Ureter (tissue), 1 donor: ENCODE results near the gene SOX10. TPM values are rescaled to one million over a fixed set of nuclear protein-coding genes. Genes with fewer than 3 reads are reported as not detected.
"Not testable (repeated sequence)": the region's sequence is repeated elsewhere in the genome, so short reads cannot be mapped to it uniquely, and the experiment has no call there.

Source experiments
- DNase-seq: peaks from one replicate; pipeline ENCODE4 v3.0.0-alpha.2; 2020; ENCODE audit warnings: low spot score
- total RNA-seq: library from RNA; stranded (reverse); gene quantifications from one replicate; pipeline ENCODE4 v1.2.4, GENCODE V29; 2023
- donor health status: DM: yes; HTN: yes; CAD: no.

The SOX10 gene
- total RNA-seq, 1 donor from 2014 or later: 1.0 TPM

DNA sequence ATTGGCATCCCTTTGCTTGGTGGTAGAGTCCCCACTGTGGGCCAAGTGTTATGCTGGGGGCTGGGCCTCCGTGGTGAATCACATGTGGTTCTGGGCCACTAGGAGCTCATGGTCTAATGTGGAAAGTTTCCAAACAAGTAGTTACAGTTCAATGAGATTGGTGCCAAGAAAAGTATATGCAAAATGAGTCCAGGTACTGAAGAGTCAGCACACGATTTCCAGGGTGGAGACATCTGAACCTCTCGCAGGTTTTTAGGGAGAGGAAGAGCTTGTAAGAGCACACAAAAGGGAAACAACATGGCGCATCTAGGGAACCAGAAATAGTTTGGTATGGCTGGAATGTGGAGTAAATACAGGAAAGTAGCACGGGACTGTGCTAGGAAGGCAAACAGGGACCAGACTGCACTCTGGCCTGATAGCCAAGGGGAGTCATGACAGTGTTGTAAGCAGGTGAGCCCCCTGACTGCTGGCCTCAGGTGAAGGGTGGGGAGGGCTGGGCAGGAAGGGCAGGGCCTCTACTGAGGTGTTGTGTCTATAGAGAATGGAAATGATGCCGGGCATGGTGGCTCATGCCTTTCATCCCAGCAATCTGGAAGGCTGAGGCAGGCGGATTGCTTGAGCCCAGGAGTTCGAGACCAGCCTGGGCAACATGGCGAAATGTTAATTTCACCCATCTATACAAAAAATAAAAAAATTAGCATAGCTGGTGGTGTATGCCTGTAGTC, 18.3 kb downstream of the SOX10 start:
- no peak for DNase-seq

DNA sequence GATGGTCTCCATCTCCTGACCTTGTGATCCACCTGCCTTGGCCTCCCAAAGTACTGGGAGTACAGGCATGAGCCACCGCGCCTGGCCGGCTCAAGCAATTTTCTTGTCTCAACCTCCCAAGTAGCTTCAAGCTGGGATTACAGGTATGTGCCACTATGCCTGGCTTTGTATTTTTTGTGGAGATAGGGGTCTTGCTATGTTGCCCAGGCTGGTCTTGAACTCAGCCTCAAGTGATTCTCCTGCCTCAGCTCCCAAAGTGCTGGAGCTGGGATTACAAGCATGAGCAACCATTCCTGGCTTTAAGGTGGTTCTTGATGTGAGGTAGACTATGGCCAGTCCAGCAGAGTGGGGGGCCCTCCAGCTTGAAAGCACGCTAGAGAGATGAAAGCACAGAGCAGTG, 23.3 kb downstream of the SOX10 start:
- no peak for DNase-seq

DNA sequence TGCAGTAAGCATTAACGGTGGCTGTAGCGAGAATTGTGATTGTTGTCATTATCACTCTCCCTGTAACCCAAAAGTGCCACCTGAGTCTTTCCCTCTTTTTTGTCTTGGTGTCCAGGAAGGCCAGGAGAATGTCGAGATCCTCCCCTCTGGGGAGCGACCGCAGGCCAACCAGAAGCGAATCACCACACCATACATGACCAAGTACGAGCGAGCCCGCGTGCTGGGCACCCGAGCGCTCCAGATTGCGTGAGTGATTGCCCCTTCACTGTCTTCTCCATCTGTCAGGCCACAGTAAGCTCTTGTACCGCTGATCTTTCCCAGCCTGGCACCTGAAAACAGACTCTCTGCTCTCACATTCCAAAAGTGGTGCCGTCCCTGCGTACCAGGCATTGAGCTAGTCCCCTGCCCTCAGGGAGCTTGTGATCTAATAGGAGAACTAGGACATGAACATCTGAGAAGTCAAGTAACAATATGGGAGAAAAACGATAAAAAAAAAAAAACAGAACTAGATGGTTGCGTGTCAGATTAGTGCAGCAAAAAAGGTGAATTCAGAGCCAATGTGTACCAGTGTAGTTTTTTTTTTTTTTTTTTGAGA, 25.0 kb downstream of the SOX10 start:
- no peak for DNase-seq

DNA sequence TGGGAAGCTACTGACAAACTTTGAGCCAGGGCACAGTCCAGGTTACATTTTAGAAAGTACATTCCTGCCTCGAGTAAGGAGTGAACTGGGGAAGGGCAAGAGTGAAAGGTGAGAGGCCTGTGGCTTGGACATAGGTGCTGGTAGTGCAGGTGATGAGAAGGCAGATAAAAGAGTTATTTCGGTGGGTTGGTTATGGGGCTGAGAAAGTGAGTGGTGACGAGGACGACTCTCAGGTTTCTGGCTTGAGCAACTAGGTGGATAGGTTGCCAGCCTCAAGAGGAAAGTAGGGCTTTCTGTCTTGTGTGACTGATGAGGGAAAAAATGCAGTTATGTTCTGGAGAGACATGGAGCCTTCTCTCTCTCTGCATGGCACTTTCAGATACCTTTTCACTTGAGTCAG, 27.1 kb downstream of the SOX10 start:
- DNase-seq: no peak

DNA sequence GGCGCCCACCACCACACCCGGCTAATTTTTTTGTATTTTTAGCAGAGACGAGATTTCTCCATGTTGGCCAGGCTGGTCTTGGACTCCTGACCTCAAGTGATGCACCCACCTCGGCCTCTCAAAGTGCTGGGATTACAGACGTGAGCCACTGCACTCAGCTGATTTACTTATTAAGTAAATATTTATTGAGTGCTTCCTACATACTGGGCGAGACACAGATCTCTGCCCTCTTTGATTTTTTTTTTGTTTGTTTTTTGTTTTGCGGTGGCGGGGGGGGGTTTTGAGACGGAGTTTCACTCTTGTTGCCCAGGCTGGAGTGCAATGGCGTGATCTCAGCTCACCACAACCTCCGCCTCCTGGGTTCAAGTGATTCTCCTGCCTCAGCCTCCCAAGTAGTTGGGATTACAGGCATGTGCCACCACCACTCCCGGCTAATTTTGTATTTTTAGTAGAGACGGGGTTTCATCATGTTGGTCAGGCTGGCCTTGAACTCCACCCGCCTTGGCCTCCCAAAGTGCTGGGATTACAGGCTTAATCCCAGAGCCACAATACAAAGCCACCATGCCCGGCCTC, 28.4 kb downstream of the SOX10 start:
- DNase-seq: not testable (repeated sequence)

DNA sequence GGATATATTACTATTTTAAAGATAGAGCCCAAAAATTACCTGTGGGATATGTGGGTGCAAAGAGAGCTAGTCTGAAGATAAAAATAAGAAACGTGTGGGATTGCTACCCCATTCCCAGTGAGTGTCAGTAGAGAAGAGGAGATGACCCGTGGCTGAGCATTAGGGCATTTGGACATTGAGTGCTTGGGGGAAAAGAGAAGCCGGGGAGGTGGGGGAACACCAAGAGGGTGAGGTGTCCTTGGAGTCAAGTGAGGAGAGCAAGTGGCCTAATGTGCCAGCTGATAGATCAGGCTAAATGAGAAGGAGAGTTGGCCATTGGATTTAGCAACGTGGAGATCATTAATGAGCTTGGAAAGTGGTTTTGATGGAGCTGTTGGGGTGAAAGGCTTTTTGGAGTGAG, 29.7 kb downstream of the SOX10 start:
- no peak for DNase-seq

DNA sequence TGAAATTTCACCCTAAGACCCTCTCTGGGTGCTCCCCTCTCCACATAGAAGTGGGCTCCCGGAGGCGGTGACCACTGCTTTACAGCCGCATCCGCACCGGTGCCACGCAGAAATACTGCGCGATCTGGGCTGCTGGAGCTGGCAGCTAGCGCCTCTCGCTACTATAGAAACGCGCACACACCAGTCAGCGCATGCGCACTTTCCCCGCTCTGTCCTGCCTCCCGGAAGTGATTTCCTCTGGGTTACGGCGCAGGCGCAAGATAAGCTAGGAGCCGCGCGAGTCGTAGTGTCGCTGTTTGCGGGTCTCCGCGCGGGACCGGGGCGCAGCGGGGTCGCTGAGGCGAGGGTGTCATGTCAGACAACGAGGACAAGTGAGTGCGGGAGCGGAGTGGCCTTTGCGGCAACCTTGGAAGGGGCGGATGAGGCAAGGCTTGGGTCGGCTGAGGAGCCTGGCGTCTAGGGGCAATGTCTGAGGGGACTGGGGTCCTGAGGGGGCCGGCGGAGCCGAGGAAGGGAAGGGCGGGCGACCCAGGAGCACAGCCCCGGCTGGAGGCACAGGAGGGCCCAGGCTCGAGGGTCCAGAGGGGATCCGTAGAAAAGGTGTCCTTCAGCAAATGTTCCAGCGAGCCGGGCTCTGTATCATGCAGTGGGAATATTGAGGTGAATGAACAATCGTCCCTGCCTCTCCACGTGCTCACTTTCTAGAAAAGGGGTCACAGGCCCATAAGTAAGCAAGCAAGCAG, 30.7 kb downstream of the SOX10 start, which contains the start of the genes C22orf23 and POLR2F:
TSS of gene C22orf23 (minus strand) at position 165 of the 743 bp plus-strand sequence. CDS start 452 bp downstream, outside the sequence.
TSS of gene POLR2F (plus strand) at position 263 of the 743 bp plus-strand sequence. CDS start at position 352, 89 bp downstream.
- DNase-seq: peak; percentile 95

DNA sequence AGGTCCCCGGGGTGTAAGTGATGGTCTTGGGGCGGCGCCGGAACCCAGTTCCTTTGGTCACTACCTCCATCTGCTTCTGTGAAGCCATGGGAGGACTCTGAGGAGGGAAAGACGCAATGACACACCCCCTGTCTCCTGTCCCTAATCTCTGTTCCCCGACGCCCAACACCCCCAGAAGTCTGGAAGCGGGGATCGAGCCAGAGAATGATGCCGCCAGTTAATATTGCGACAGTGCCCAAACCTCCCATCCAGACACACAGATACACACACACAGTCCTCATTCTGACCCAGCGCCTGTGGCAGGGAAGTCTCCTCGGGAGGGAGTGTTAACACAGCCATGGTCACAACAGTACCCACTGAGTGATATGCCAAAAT, 31.3 kb downstream of the SOX10 start:
- no peak for DNase-seq

DNA sequence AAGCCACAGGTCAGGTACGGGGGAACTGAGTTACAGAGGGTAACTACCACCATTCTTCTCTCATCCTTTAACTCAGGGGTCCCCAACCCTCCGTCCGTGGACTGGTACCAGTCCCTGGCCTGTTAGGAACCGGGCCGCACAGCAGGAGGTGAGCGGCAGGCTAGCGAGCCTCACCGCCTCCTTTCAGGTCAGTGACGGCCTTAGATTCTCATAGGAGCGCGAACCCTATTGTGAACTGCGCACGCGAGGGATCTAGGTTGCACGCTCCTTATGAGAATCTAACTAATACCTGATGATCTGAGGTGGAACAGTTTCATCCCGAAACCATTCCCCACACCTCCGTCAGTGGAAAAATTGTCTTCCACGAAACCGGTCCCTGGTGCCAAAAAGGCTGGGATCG, 31.7 kb downstream of the SOX10 start:
- not testable (repeated sequence) for DNase-seq

DNA sequence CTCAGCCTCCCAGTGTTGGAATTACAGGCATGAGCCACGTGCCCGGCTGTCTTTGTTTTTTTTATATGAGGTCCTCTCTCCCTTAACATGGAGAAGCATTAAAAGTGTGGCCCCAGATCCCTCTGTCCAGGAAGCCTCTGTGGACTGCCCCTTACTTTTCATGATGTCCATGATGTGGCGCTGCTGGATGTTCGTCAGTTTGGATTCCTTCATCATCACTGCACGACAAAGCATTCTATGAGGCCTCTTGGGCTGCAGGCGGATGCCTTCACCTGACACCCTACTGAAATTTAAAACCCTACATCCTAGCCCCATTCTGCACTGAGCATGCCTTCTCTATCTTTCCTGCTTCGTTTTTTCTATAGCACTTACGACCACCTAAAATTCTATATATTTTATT, 33.0 kb downstream of the SOX10 start:
- DNase-seq: no peak

DNA sequence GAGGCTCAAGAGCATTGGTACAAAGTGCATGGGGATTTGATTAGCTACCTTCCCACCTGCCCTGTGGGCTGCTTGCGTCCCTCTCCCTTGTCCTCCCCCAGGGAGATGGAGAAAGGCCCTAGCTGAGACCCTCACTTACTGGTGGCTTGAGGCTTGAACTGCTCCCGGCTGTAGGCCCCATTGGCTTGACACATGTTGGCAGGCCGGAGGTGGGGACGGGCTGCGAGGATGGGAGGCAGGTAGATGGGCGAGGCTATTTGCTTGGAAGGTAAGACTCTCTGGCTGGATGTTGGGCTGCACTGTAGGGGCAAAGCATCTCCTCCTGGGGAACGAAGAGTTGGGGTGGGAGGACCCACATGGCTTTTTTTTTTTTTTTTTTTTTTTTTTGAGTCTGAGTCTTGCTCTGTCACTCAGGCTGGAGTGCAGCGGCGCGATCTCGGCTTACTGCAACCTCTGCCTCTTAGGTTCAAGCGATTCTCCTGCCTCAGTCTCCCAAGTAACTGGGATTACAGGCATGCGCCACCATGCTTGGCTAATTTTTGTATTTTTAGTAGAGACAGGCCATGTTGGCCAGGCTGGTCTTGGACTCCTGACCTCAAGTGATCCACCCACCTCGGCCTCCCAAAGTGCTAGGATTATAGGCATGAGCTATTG, 37.1 kb downstream of the SOX10 start:
- DNase-seq: not testable (repeated sequence)

DNA sequence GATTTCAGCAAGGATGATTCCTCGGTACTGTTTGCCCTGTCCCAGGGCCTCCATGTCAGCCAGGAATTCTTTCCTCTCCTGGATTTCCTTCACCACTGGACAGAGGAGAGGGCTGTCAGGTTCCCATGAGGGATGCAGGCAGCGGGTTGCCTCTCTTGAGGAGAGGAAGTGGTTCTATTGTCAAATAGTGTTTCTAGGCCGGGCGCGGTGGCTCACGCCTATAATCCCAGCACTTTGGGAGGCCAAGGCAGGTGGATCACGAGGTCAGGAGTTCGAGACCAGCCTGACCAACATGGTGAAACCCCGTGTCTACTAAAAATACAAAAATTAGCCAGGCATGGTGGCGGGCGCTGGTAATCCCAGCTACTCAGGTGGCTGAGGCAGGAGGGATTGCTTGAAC, 39.9 kb downstream of the SOX10 start:
- DNase-seq: not testable (repeated sequence)

DNA sequence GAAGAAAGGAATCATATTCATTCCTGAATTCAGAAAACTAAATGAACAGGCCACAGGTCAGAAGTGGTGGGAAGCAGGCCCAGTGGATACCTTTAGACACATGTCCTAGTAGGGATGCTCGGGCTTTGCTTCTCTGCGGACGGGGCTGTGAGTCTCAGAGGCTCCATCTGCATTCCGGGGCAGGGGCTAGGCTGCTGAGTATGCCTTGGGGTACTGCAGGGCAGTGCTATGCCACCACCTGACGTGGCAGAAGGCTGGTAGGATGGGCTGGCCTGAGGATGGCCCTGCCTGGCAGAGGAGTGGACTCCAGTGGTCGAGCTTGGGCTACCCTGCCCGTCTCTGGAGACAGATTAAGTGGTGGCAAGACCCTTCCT, 40.5 kb downstream of the SOX10 start:
- DNase-seq: no peak

DNA sequence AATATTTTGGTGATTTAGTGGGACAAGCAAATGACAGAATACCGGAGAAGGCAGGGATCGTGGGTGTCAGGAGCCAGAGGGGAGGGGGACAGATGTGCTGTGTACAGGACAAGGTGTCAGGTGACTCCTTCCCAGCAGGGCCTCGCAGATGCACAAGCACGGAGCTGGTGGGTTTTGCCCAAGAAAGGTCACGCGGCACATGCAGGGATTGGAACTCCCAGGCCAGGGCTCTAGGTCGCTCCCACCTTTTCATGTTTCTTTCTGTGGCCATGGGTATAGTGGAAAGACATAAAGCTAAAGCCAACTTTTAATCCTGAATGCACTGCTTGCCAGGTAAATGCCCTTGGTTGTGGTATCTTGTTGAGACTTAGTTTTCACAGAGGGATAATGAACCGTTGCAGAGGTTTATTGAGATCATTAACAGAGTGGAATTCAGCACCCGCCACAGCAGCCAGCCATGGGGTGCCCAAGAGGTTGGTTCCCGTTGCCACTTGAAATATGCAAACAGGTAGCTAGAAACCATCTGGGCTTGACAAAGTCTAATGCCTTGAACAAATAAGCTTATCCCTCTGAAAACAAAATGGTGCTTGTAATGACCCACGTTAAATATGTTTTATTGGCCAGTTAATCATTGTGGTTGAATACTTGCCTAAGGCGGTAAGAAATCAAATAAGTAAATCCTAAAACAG, 41.1 kb downstream of the SOX10 start:
- no peak for DNase-seq

DNA sequence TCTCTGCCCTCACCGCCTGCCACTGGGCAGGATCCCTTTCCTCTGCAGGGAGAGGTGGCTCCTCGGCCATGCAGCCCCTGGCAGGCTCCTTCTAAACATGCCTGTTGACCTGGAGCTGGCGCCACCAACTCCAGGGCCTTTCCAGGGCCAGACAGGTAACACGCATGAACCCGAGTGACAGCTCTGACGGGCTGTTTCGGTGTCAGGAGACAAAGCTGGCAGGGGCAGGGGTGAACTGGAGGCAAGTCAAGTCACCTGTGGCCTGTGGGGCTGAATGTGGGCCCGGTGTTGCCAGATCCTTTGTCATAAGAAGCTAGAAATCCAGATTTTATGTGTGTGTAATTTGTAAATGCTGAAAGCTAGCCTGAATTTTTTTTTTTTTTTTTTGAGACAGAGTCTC, 42.2 kb downstream of the SOX10 start:
- DNase-seq: no peak

DNA sequence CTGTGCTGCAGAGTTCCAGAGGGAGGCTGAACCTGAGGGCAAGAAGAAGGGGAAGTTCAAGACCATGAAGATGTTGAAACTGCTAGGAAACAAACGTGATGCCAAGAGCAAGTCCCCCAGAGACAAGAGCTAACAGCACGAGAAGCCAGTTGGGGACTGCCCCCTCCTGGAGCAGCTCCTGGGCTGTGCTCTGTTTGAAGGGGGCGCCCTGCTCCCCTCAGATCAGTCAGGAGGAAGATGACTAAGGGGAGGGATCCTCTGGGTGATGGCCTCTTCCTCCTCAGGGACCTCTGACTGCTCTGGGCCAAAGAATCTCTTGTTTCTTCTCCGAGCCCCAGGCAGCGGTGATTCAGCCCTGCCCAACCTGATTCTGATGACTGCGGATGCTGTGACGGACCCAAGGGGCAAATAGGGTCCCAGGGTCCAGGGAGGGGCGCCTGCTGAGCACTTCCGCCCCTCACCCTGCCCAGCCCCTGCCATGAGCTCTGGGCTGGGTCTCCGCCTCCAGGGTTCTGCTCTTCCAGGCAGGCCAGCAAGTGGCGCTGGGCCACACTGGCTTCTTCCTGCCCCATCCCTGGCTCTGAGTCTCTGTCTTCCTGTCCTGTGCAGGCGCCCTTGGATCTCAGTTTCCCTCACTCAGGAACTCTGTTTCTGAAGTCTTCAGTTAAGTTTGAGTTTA, 43.5 kb downstream of the SOX10 start:
- DNase-seq: no peak

DNA sequence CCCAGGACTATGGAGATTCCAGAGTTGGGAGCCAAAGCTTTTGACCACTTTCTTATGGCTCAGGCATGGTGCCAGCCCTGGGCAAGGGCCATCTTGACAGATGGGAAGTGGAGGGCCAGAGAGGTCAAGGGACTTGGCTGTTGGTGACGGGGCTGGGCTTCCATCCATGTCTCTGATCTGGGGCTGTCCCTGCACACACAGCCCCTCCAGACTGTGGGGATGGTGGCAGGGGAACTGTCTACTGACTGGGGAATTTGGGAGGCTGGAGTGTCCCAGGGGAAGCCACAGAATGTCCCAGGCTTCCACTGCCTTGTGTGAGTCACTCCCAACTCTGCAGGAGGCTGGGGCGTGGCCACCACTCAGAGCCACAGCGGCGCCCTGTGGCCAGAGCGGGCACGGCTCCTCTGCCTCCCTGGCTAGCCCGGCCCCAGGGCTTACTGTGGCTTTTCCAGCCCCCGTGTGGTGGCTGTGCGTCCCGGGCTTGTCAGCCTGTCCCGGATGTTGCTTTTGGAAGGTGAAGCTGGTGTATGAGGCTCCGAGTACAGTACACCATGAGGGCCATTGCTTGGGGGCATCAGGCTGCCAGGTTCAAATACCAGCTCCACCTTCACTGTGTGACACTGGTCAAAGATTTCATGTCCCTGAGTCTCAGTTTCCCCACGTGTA, 50.5 kb downstream of the SOX10 start:
- DNase-seq: peak; percentile 89

DNA sequence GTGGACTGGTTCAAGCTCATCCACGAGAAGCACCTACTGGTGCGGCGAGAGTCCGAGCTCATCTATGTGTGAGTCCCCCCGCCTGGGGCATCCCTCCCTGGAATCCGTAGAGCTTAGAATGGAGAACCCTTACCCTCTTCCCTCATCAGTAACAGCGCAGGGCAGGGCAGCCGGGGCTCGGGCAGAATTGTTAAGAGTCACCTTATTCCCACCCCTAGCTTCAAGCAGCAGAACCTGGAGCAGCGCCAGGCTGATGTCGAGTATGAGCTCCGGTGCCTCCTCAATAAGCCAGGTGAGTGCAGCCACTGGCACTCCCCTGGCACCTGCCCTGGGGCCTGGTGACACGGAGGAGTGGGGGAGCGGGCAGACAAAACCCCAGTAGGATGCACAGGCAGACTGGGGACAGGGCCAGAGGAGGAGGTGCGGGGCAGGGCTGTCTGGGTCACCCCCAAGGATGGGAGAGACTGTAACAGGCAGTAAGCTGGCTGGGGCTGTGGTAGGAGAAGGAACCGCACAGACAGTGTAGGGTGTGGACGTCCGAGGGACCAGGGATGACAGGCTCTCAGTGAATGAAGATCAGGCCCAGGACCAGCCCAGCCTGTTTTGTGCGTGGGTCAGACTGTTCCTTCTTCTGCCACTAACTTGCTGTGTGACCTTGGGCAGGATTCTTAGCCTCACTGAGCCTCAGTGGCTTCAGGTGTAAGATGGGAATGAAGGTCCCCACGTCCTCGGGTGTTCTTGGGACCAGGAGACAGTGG, 51.4 kb downstream of the SOX10 start:
- no peak for DNase-seq

DNA sequence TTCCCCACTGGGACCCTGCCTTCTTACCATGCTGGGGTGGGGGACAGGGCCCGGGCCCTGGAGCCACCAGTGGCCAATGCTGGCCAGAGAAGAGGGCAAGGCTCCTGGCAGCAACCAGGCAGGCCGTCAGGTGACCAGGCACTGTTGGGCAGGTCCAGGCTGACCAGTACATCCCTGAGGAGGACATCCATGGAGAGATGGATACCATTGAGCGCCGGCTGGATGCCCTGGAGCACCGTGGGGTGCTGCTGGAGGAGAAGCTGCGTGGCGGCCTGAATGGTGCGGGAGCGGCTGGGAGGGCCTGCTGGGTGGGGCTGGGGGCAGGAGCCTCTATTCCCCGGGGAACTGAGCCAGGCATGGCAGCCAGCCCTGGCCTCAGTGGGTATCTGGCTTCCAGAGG, 52.0 kb downstream of the SOX10 start:
- DNase-seq: no peak
